Measurements from ENCODE around the gene FOXP4.

Gene FOXP4

DNA sequence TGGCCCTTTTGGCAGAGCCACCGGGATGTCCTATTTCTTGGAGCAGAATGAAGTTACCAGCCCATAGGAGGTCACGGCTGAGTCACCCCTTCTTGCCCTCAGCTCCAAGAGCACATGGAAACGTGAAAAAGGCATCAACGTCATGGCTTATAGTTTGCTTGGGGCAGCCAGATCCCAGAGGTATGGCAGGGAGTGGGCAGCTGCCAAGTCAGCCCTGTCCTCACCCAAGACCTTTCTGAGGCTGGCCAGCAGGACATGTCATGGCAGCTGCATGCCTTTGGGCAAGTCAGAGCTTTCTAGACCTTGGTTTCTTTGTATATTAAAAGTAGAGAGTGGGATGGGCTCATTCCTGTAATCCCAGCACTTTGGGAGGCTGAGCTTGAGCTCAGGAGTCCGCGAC is 83.9 kb downstream of the FOXP4 start:
- DNase-seq, result no peak

DNA sequence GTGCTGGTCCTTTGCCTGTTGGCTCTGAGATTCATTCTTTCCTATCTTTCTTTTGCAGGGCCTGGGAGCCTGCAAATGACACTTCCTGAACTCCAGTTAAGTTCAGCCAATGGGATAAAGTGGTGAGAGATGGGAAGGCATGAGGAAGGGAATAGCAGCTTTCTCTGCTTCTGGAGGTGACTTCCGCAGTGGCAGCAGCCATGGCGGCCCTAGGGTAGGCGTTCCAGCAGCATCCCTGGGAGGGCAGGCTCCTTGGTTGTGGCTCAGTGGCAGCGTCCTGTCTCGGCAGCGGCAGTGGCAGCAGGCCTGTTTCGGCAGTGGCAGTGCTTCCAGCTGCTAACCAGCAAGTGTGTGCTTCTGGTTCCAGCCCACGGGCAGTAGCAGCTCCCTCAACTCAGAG is 84.8 kb downstream of the FOXP4 start:
- DNase-seq, result no peak

GRCh38 chr6:41633056-41633634 is 87.0 kb downstream of the FOXP4 start:
- DNase-seq, result no peak

GRCh38 chr6:41634657-41635056 is 88.5 kb downstream of the FOXP4 start:
- DNase-seq, result peak; percentile 70

GRCh38 chr6:41635365-41635764 is 89.2 kb downstream of the FOXP4 start:
- DNase-seq, result no peak

DNA sequence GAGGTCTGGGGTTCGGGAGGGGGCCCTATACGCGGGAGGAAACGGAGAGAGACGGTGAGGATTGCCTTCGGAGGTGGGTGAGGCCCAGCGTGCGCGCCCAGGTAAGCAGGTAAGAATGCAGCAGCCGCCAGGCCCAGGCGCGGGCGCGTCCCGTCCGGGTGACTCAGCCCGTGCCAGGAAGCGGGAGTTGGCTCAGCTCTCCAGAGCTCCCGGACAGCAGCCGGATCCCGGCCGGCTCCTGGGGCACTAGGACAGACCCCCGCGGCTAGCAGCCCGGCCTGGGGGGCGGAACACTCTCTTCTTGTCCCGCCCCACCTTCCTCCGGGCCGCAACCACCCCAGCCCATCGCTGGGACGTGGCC is 90.6 kb downstream of the FOXP4 start:
- DNase-seq, result peak; percentile 13

DNA sequence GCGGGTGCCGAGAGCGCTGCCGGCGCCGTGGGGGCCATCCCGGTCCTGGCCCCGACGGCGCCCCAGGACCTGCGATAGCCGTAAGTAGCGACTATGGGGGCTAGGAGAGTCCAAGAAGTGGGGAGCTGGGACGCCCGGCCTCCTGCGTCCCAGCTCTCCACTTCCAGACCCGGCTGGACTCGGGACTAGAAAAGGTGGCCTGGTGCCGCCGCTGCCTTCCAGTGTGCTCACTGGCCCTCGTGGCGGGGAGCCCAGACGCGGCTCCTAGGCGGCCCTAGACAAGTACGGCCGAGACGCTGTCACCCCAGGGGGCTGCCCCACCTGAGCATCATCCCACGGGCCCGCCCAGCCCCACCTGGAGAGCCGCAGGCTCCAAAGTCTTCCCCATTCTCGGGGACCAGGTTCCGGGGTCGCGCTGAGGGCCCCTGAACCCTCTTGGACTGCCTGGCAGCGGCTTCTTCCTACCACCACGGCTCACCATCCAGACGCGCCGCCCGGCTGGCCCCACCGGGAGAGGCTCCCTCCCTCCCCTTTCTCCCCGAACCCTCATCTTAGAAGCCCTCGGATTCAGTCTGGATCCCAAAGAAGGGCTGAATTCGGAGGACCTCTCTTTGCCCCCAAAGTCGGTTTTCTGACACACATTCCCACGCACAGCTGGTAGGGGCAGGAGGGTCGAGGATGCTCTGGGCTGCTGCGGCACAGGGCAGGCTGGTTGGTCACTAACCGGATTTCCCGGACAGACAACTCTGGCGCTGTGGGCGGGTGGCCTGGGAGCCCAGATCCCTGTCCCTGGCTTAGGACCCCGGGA is 91.2 kb downstream of the FOXP4 start:
- DNase-seq, result no peak

DNA sequence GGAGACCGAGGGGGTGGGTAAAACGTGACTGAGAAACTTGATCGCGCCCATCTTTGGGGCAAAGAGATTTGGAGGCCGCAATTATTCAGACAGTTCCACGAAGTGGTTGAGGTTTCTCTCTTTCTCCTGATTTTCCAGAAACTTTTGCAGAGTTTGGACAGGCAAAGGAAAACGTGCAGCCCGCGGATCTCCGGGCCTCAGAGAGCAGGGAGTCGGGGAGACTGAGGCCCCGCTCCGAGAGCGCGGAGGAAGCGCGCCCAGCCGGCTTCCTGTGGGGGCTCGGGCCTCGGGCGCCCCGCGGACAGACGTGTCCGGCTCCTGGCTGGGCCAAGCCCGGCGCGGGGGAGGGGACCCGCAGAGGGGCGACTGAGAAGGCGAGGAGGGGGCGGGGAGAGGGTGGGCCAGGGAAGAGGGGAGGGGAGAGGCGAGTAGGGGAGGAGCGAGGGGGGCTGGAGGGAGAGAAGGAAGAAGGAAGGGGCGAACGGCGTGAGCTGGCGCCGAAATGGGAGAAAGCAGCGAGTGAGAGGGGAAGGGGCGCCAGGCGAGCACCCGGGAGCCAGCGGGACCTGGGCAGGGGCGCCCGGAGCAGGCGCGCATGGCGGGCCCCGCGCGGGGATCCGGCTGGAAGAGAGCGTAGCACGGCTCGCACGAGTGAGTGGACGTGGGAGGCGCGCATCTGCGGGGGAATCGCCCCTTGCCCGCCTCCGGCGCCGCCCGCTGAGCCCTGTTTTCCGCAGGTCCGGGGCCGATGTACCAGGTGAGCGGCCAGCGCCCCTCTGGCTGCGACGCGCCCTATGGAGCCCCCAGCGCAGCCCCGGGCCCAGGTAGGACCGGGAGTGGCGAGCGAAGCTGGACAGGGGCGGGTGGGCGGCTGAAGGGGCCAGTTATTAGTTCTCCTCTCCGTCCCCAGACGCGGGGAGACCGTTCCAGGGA is 92.1 kb downstream of the FOXP4 start, which contains the start of gene MDFI:
TSS of gene MDFI (plus strand) at position 467 of the 933 bp plus-strand sequence. CDS start at position 749, 282 bp downstream.
- peak; percentile 66 for DNase-seq

- DNase-seq, result peak; percentile 89
Observed at GRCh38 chr6:41638935-41639808, 93.0 kb downstream of the FOXP4 start.

DNA sequence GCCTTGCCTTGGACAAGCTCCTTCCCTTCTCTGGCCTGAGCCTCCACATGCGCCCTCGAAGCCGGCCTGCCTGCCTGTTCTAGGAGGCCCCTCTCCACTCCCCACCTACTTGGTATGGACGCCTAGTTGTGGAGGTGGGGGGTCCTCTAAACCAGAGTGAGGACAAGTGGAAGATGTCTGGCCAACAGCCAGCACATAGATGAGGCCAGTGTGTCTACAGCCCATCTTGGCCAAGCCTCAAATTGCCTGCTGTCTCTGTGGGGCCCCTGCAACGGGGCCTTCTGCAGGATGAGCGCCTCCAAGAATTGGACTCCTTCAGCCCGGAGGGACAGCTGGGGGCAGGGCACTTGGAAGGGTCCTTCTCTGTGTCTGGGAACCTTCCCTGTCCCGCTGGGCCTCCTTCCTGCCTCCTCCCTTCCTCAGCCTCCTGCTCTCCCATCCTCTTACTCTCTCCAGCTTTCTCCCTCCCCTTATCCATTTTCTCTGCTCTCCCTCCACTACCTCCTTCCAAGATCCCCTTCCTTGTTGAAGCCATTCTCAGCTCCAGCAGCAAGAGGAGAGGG is 93.7 kb downstream of the FOXP4 start:
- peak; percentile 75 for DNase-seq

GRCh38 chr6:41640426-41640825 is 94.2 kb downstream of the FOXP4 start:
- peak; percentile 71 for DNase-seq

- DNase-seq, result no peak
Observed at GRCh38 chr6:41641352-41641925, 95.3 kb downstream of the FOXP4 start.

GRCh38 chr6:41642090-41642959 is 96.1 kb downstream of the FOXP4 start:
- DNase-seq, result no peak

- no peak for DNase-seq
Observed at GRCh38 chr6:41642960-41643898, 97.0 kb downstream of the FOXP4 start.

DNA sequence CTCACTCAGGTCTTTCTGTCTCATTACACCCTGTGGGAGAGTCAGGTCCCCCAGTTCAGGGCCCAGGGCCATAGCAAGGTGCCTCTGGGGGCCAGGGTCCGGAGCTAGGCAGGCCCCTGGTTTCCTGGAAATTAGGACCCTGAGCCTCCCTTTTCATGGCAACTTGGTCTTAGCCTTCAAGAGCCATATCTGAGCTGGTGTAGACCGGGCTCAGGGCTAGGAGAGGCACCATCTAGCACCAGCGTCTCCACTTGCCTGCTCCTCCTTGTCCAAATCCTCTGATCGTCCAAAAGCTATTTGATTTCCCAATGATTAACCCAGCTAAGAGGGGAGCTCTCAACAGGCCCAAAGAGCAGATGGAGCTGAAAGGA is 97.7 kb downstream of the FOXP4 start:
- no peak for DNase-seq

GRCh38 chr6:41644297-41644879 is 98.2 kb downstream of the FOXP4 start:
- DNase-seq, result no peak

DNA sequence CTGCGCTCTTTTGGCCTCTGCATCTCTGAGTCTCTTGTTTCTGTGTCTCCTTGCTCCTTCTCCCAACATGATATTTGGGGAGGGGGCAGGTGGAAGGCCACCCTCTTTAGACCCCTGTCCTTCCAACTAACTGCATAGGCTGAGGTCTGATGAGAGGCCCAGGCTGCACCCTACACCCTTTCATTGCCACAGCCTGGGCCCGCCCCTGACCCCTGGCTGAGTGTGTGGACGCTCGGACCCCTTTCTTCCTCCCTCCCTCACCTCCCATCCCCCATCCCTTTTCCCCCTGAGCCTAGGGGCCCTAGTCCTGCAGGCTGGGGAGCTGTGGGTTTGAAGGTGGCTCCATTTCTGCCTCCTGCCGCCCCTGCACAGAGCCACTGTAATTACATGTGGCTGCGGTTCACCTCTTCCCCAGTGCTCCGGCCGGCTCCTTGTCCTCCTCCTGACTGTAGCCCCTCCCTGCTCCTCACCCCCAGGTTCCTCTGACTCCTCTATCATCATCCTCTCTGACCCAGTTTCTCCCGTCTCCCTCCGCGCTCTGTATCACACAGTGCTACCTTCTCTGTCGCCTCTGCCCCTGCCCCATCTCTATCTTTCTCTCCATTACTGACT is 98.9 kb downstream of the FOXP4 start:
- no peak for DNase-seq

- DNase-seq, result no peak
Observed at GRCh38 chr6:41646026-41646795, 100.0 kb downstream of the FOXP4 start.
